ENCODE results near the gene SIPA1L3. TPM values are rescaled to one million over a fixed set of nuclear protein-coding genes. Genes with fewer than 3 reads are reported as not detected.

Gene SIPA1L3
- total RNA-seq, 1 donor from 2014 or later, result 16.1 TPM

DNA sequence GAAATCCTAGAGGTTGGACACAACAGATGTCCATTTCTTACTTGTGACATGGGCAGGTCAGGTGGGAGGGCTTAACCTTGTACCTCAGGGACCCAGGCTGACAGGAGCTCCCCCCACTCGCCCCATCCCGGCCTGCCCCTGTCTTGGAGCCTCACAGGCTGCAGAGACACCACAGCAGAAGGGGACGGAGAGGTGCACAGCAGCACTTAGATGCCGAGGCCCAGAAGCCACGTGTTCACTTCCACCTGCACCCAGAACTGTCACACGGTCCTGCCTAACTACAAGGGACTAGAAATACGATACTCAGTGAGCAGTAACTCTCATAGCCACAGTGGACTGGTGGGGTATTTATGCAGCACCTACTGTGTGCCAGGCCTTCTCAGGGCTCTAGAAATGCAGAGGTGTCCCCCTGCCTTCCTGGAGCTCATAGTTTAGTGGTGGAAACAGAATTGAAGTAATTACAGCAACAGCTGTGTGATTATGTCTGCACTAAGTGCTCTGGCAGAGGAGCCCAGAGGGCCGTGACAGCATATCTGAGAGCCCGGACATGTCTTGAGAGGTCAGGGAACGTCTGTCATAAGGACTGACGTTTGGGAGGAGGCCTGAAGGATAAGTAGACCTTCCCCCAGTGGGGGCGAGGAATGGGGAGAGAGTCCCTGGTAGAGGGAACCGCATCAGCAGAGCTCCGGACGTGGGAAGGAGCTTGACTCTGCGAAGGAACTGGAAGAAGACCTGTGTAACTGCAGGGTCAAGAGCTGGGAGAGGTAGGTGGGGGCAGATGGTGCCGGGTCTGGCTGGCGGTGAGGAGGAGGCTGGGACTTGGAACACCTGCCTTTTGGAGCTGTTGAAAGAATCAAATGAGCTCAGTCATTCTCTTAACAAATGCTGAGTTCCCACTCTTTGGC is 130.0 kb downstream of the SIPA1L3 start:
- DNase-seq (ENCODE audit: low spot score), result no peak

GRCh38 chr19:38039966-38040365 is 133.0 kb downstream of the SIPA1L3 start:
- DNase-seq (ENCODE audit: low spot score), result no peak

DNA sequence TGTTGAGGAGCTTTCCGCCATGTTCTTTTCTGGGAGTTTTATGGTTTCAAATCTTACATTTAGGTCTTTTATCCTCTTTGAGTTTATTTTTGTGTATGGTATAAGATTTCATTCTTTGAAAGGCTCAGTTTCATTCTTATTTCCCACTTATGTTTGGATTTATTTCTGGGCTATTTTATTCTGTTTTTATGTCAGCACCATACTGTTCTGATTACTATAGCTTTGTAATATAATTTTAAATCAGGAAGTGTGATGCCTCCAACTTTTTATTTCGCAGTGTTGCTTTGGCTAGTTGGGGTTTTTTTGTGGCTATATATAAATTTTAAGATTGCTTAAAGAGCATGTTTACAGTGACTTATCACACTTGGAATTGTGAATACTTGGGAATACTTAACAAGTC is 135.1 kb downstream of the SIPA1L3 start:
- DNase-seq (ENCODE audit: low spot score), result no peak

DNA sequence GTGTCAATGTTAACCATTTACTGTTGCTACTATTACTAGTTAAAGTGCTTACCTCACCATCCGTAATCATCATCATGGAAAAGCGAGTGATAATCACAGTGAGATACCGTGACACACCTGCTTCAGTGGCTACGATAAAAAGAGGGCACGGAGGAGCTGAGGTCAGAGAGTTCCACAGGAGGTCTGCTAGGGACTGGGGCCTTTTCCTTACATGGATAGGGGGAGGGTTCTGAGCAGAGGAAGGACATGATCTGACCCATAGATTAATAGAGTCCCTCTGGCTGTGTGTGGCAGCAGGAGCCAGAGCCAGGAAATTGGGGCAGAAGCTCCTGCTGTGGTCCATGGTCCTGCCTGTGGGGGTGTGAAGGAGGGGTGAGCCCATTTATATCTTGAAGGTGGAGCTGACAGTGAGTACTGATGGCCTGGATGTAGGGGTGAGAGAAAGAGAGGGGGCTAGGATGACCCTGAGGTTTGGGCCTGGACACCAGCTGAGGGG is 136.7 kb downstream of the SIPA1L3 start:
- DNase-seq (ENCODE audit: low spot score), result no peak

DNA sequence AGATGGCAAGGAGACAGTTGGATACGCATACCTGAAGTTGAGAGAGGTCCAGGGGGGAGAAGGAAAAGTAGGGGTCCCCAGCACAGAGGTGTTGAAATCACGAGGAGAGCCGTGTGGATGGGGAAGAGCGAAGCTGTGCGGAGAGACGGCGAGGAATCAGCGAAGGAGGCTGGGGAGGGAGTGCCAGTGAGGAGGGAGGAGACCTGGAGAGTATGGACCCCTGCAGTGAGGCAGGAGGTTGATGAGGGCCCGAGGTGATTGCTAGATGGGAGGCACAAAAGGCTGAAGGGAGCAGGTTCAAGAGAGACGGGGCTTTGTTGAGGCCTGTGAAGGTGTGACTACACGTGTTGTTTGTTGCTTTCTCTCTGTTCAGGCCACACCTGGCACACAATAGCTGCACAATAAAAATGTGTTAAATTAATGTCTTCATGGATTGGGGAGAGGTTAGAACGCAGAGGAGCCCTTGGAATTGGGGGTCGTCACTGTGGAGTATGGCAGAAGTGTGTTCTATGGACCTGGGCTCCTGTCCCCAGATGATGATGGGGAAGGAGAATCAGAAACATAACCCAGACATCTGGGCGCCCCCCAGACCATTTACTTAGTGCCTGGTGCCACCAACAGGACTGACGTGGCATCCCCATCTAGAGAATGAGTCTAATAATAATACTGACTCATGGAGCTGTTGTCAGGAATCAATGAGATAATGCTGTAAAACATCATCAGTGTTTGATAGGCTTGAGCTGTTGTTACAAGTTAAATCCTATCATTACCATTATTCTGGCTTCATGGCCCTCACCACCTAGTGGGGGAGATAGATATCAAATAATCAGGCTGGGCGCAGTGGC is 137.5 kb downstream of the SIPA1L3 start:
- no peak for DNase-seq (ENCODE audit: low spot score)

DNA sequence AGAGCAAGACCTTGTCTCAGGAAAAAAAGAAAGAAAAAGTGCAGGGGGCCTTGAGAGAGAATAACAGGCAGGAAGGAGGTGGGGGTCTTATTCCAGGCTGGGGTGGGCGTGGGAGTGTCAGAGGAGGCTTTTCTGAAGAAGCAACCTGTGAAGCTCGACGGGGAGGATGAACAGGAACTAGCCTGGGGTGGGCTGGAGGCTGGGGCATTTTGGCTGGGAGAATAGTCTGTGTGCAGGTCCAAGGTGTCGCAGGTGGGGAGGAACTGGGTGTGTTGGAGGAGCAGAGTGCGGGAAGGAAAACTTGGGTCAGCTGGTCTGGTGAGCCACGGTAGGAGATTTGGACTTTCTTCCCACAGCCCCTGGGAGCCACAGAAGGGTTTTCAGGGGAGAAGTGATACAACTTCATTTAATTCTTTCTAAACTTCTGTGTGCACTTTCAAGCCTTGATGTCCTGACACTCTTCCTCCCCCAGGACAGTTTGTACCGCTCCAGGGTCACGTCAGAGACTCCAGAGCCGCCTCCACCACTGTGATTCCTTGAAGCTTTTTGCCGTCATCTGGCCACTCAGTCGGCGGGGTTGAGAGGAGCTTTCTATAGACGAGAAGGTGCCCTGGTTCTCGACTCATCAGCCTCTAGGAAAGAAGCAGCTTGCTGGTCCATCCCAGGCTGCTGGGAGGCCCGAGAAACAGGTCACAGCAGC is 138.7 kb downstream of the SIPA1L3 start:
- no peak for DNase-seq (ENCODE audit: low spot score)

GRCh38 chr19:38046254-38047048 is 139.4 kb downstream of the SIPA1L3 start:
- no peak for DNase-seq (ENCODE audit: low spot score)

DNA sequence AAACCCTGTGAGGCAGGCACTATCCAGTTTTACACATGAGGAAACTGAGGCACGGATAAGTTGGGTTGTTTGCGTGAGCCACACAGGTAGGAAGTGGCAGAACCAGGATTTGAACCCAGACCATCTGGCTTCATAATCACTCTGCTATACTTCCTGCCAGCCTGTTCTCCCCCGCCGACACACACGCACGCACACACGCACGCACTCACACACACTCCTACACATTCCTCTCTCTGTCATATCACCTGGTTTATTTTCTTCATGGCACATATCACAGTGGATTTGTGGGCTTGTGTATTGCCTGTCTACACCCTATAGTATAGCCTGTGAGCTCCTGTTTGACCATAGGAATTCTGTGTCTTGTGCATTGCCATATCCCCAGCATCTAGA is 140.0 kb downstream of the SIPA1L3 start:
- DNase-seq (ENCODE audit: low spot score), result no peak

- no peak for DNase-seq (ENCODE audit: low spot score)
Measured at GRCh38 chr19:38047641-38048040, 140.6 kb downstream of the SIPA1L3 start.

GRCh38 chr19:38049105-38049649 is 142.2 kb downstream of the SIPA1L3 start:
- DNase-seq (ENCODE audit: low spot score), result no peak

- DNase-seq (ENCODE audit: low spot score), result no peak
Measured at GRCh38 chr19:38055010-38055409, 148.0 kb downstream of the SIPA1L3 start.

- no peak for DNase-seq (ENCODE audit: low spot score)
Measured at GRCh38 chr19:38055655-38056521, 148.9 kb downstream of the SIPA1L3 start.

DNA sequence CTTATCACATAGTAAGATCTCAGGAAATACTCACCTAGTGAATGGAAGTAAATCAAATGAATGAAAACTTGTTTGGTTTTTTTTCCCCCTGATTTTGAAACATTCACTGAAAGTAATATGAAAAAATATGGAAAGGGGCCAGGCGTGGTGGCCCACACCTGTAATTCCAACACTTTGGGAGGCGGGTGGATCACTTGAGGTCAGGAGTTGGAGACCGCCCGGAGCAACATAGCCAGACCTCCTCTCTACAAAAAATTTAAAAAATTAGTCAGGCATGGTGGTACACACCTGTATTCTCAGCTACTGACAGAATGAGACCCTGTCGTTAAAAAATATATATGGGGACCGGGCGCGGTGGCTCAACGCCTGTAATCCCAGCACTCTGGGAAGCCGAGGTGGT is 149.6 kb downstream of the SIPA1L3 start:
- DNase-seq (ENCODE audit: low spot score), result no peak

DNA sequence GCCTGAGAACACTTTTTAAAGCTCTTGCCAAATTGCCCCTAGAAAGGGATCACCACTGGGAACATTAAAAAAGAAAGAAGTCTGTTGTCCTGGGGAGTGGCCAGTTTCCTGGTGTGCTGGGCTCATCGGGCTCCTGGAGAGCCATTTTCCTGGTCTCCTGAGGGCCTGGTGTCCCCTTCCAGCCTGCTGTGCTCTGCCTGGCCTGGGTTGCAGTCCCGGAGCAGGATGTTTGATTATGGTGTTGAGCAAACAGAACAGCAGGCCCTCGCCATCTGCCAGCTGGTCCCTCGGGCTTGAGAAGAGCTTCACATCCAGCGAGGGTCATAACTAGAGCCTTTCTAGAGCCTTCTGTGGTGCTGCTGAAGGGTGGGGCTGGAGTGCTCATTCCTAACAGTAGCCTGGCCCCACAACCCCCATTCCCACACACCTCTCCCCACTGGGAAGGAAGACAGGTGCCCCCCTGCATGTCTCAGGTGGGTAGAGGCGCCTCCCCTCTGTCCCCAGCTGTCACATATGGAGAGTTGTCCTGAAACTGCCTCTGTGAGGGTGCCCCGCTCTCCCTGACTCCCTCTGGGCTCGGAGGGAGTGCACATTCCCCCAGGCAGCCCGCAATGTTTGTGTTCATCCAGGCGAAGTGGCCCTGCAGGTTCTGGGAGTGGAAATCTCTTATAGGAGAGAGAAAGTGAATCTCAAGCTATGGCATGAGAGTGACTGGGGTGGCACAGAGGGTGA is 151.1 kb downstream of the SIPA1L3 start:
- no peak for DNase-seq (ENCODE audit: low spot score)

GRCh38 chr19:38059897-38060296 is 152.9 kb downstream of the SIPA1L3 start:
- DNase-seq (ENCODE audit: low spot score), result no peak

DNA sequence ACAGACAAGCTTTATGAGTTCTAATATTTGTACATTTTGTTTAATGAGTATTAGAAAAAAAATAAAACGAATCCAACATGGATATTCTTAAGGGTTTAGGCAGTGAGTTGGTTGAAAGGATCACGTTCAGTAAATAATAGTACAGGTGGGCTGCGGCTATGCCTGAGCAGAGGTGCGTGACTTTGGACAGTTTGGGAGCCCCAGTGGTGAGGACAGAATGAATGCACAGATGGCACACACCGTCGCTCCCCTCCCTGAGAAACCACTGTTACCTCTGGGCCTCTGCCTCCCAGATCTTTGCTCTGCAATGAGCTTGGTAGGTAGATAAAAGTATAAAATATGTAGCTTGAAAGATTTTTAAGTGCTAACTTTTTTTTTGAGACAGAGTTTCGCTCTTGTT is 153.3 kb downstream of the SIPA1L3 start:
- no peak for DNase-seq (ENCODE audit: low spot score)

GRCh38 chr19:38061294-38061693 is 154.3 kb downstream of the SIPA1L3 start:
- no peak for DNase-seq (ENCODE audit: low spot score)

- no peak for DNase-seq (ENCODE audit: low spot score)
Measured at GRCh38 chr19:38062959-38063761, 156.2 kb downstream of the SIPA1L3 start.

Measured in mesenteric fat pad (tissue), 1 donor.